ENCODE data around the gene ADORA2A.

The ADORA2A gene

DNA sequence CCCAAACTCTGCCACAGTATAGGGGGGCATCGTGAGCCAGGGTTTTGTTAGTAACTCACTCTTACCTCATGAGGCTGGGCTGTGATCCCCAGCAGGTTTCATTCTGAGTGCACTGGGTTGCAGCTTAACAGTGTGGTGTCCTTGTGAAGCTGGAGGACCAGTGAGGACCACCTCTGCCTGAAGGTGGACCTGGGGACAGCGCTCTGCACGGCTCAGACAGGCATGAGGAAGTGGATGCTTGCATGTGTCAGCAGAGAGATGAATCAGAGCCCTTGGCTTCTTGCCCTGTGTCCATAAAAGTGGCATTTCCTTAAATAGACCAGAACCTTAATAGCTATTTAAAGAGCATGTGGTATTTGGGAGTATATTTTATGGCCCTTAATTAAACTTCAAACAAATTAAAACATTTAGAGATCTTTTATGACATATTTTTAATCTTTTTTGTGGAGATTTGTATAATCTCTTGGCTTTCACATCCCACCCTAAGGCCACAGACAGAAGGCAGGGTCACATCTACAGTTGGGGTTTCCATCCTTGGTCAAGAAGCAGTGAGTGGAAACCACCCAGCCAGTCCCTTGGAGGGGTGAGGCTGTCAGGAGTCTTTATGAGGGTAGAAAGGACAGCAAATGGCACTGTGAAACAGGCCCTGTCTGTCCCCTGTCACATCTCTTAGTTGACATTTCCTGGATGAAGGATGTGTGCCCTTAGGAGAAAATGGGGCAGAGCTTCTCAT lies 24.8 kb upstream of the ADORA2A start:
- H3K4me3 ChIP-seq (ENCODE audit: low read depth, low read length), result no peak overlapping the region

GRCh38 chr22:24403346-24403745 lies 24.1 kb upstream of the ADORA2A start:
- H3K4me3 ChIP-seq (ENCODE audit: low read depth, low read length), result no peak overlapping the region

- H3K4me3 ChIP-seq (ENCODE audit: low read depth, low read length), result no peak overlapping the region
Measured at GRCh38 chr22:24404561-24405275, 22.7 kb upstream of the ADORA2A start.

DNA sequence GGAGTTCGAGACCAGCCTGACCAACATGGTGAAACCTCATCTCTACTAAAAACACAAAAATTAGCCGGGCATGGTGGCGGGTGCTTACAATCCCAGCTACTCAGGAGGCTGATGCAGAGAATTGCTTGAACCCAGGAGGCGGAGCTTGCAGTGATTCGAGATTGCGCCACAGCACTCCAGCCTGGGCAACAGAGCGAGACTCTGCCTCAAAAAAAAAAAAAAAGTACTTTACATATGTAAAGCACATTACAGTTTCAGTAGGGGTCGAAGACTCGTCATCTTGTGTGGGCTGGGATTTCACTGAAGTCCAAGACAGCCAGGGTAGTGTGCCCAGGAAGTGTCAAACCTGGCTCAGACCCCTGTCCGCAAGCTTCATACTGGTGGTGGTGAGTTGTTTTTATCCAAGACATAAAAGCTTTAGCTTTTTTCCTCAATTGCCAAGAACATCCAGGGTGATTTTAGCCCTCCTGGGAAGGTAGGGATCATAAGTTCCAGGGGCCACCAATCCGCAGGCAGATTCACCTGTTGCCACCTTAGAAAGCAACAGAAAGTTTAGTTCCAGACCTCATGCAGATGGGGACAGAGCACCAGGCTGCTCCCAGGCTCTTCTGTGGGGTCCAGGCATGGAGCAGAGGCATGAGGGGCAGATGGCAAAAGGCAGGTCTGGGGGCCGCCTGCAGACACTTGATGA lies 21.6 kb upstream of the ADORA2A start:
- H3K4me3 ChIP-seq (ENCODE audit: low read depth, low read length), result no peak overlapping the region

GRCh38 chr22:24406322-24407277 lies 20.8 kb upstream of the ADORA2A start:
- H3K4me3 ChIP-seq (ENCODE audit: low read depth, low read length), result no peak overlapping the region

- H3K4me3 ChIP-seq (ENCODE audit: low read depth, low read length), result no peak overlapping the region
Measured at GRCh38 chr22:24407278-24407665, 20.1 kb upstream of the ADORA2A start.

DNA sequence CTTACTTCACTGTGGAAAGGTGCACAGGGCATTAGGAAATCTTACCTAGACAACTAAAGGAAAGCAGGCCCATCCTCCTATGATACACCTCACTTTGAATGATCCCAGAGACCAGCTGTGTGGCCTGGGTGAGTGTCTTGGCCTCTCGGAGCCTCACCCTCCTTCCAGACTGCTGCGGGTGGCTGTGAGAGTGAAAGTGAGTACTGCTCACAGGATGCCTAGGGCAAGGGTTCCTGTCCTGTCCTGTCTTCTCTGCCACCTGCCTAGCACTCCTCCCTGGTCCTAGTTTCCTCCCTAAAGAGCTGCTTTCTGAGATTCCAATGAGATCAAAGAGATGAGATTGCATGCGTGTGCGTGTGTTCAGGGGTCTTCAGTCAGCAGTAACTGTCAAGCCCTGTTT lies 19.5 kb upstream of the ADORA2A start:
- H3K4me3 ChIP-seq (ENCODE audit: low read depth, low read length), result no peak overlapping the region

- no peak overlapping the region for H3K4me3 ChIP-seq (ENCODE audit: low read depth, low read length)
Measured at GRCh38 chr22:24408630-24409029, 18.8 kb upstream of the ADORA2A start.

DNA sequence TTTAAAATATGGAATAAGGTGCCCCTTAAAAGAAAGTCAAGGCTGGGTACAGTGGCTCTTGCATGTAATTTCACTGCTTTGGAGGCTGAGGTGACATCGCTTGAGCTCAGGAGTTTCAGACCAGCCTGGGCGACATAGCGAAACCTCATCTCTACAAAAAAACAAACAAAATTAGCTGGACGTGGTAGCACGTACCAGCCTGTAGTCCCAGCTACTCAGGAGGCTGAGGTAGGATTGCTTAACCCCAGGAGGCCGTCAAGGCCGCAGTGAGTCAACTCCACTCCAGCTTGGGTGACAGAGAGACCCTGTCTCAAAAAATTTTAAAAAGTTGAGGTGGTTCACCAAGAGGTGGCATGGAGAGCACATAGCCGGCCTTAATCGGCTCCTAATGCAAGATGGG lies 17.7 kb upstream of the ADORA2A start:
- no peak overlapping the region for H3K4me3 ChIP-seq (ENCODE audit: low read depth, low read length)

- H3K4me3 ChIP-seq (ENCODE audit: low read depth, low read length), result no peak overlapping the region
Measured at GRCh38 chr22:24410110-24410856, 17.1 kb upstream of the ADORA2A start.

DNA sequence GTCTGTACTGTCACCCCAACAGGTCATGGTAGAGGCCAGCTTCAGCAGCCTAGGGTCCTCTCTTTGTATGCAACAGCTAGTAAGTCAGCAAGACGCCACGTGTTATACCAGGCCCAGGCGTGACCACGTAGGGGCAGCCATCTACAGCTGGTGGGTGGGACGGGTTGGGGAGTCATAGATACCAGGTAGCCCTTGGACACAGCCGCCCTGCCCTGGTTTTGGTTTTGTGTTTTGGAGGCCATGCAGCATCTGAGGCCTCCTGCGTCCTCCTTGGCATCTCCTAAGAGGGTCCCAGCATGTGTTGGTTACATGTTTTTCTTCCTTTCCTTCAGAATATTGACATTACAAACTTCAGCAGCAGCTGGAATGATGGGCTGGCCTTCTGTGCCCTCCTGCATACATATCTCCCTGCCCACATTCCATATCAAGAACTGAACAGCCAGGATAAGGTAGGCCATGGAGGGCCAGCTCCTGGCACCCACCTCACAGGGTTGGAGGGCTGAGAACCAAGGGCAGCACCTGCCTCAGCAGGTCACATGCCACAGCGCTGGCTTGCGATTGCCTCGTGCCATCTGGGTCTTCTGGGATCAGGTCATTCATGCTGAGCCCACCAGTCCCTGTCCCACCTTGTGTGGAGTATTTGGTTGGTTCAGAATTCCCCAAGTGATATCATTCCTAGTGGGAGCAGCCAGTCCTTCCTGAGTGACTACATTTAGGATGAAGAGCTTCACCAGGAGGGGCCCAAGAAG lies 16.0 kb upstream of the ADORA2A start:
- H3K4me3 ChIP-seq (ENCODE audit: low read depth, low read length), result no peak overlapping the region

- H3K4me3 ChIP-seq (ENCODE audit: low read depth, low read length), result no peak overlapping the region
Measured at GRCh38 chr22:24412274-24412673, 15.1 kb upstream of the ADORA2A start.

GRCh38 chr22:24413271-24413670 lies 14.1 kb upstream of the ADORA2A start:
- no peak overlapping the region for H3K4me3 ChIP-seq (ENCODE audit: low read depth, low read length)

- H3K4me3 ChIP-seq (ENCODE audit: low read depth, low read length), result no peak overlapping the region
Measured at GRCh38 chr22:24413736-24414385, 13.5 kb upstream of the ADORA2A start.

DNA sequence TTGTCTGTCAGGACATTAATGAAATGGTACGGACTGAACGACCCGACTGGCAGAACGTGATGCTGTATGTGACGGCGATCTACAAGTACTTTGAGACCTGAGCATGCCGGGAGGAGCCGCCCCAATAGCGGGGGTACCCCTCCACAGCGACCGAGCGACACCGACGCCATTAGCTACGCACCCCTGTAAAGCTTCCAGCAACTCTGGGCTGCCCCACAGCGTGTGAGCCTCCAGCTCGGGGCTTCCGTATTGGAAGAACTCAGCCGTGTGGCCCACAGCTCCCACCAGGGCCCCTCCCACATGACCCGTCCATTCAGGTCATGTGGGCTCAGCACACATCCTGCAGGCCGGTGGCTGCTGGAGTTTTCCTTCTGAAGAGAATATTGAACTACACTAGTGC lies 12.9 kb upstream of the ADORA2A start:
- H3K4me3 ChIP-seq (ENCODE audit: low read depth, low read length), result no peak overlapping the region

DNA sequence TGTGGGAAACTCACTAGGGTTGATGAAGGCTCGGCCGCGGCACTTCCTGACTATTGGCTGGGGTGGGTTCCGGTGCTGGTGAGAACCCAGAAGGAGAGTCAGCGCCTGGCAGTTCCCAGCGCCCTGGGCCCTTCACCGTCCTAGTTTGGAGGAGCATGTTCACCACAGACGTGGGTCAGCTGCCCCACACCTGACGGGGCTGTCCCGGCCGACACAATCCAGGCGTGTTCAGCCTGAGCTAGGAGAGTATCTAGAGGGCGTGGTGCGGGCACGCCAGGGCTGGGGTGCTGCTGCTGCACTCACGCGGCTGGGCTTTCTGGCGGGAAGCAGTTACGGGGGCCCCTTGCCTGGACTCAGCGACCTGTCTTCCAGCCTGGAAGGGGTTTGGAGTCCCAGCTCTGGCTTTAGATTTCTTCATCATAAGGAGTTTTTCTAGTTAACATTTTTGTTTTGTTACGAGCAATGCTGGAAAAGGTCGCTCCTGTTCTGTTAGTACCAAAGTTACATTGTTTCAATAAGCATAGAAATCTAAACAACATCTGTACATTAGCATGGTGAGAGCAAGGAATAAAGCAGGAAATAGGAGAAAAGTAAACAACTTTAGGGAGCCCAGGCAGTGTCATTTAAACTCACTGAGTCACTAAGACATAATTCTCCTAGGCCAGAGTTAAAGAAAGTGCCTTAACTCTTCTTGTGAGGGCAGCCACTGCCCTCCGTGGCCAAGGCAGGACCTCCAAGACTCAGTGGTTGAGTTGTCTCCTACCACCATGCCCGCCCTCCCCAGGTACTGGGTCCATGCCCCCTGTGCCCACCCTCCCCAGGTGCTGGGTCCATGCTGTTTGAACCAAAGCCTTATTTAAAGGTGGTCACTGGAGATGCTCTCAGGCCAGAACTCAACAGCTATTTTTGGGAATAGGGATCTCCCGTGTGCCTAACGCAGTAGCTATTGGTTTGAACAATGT lies 12.1 kb upstream of the ADORA2A start:
- no peak overlapping the region for H3K4me3 ChIP-seq (ENCODE audit: low read depth, low read length)

DNA sequence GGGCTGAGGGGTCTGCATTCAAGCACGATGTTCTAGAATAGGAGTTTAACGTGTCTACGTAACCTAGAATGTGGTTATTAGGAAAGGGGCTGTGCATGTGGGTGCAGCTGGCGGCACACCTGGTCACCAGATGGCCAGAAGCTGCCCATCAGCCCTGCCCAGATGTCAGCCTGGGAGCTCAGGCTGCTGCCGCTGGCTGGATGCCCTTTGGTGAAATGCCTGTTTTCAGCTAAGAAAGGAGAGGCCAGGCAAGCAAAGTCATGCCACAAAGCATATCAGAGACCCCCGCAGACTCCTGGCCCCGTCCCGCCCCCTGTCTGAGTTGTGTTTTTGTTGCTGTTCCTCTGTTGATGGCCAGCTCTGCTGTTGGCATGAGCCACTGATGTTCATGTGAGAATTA lies 11.3 kb upstream of the ADORA2A start:
- H3K4me3 ChIP-seq (ENCODE audit: low read depth, low read length), result no peak overlapping the region

DNA sequence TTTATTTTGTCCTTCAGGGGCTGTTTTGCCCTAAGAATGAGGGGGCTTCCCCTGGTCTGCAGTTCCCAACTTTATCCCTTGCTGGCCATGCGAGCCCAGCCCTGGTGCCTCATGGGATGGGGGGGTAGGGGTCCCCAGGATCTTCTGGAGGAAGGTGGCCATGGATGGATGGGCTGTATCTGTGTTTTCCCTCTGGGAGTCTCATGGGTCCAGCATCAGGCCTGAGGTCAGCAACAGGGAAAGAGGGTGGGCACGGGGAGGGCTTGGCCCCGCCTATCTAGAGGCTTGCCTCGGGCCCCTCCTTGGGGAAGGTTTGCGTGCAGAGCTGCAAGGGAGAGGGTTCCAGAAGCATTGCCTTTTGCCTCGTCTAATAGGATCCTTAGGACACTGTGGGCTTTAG lies 10.8 kb upstream of the ADORA2A start:
- H3K4me3 ChIP-seq (ENCODE audit: low read depth, low read length), result no peak overlapping the region
